SK-N-SH treated with all-trans-retinoic acid at 6 μM for 48 hours (cell line): ENCODE measurements around the gene PDE8A.

Experiments
- ATAC-seq: fragments of 200-7000 bp; cut with Tn5 transposase; 3 replicates; pipeline ENCODE4 v1.9.1; 2020; ENCODE audit warnings: mild to moderate bottlenecking, moderate library complexity
- ARNTL ChIP-seq: fragments of 450-650 bp; formaldehyde crosslinking; IDR thresholded peaks from 2 replicates; pipeline ENCODE4 v1.5.0; 2020; ENCODE audit warnings: low read depth, mild to moderate bottlenecking, moderate library complexity, borderline replicate concordance
- BACH2 ChIP-seq: fragments of 250-450 bp; sonication (Bioruptor Pico); IDR thresholded peaks from 2 replicates; pipeline ENCODE4 v1.9.0; 2021; ENCODE audit warnings: mild to moderate bottlenecking, borderline replicate concordance
- CSDC2 ChIP-seq: fragments of 250-450 bp; sonication (Bioruptor Pico); IDR thresholded peaks from 2 replicates; pipeline ENCODE4 v1.5.0; 2020; ENCODE audit warnings: mild to moderate bottlenecking, moderate library complexity
- ESRRG ChIP-seq: fragments of 250-450 bp; sonication (Bioruptor Pico); IDR thresholded peaks from 2 replicates; pipeline ENCODE4 v1.6.1; 2021; ENCODE audit warnings: mild to moderate bottlenecking
- GLIS3 ChIP-seq: fragments of 250-450 bp; sonication (Bioruptor Pico); IDR thresholded peaks from 2 replicates; pipeline ENCODE4 v1.5.0; 2020; ENCODE audit warnings: mild to moderate bottlenecking, moderate library complexity
- ISL1 ChIP-seq: fragments of 250-450 bp; sonication (Bioruptor Pico); IDR thresholded peaks from 2 replicates; pipeline ENCODE4 v2.1.2; 2022; ENCODE audit warnings: mild to moderate bottlenecking, moderate library complexity
- PPARA ChIP-seq: fragments of 250-450 bp; sonication (Bioruptor Pico); IDR thresholded peaks from 2 replicates; pipeline ENCODE4 v1.5.0; 2020; ENCODE audit warnings: mild to moderate bottlenecking, borderline replicate concordance
- RARB ChIP-seq: fragments of 250-450 bp; sonication (Bioruptor Pico); IDR thresholded peaks from 2 replicates; pipeline ENCODE4 v1.8.0; 2021; ENCODE audit warnings: mild to moderate bottlenecking, moderate library complexity
- SNAI2 ChIP-seq: fragments of 250-450 bp; sonication (Bioruptor Pico); IDR thresholded peaks from 2 replicates; pipeline ENCODE4 v1.5.0; 2020; ENCODE audit warnings: mild to moderate bottlenecking, moderate library complexity
- TOX ChIP-seq: fragments of 250-450 bp; sonication (Bioruptor Pico); IDR thresholded peaks from 2 replicates; pipeline ENCODE4 v1.8.0; 2021; ENCODE audit warnings: mild to moderate bottlenecking, moderate library complexity, borderline replicate concordance
- ZC3H10 ChIP-seq: fragments of 250-450 bp; sonication (Bioruptor Pico); IDR thresholded peaks from 2 replicates; pipeline ENCODE4 v1.5.1; 2021; ENCODE audit warnings: mild to moderate bottlenecking, moderate library complexity
- ZFP3 ChIP-seq: fragments of 250-450 bp; sonication (Bioruptor Pico); IDR thresholded peaks from 2 replicates; pipeline ENCODE4 v1.5.0; 2020; ENCODE audit warnings: mild to moderate bottlenecking, moderate library complexity
- ZFP30 ChIP-seq: fragments of 450-650 bp; formaldehyde crosslinking; IDR thresholded peaks from 2 replicates; pipeline ENCODE4 v1.5.0; 2022; ENCODE audit warnings: mild to moderate bottlenecking, moderate library complexity
- ZNF565 ChIP-seq: fragments of 450-650 bp; formaldehyde crosslinking; conservative IDR thresholded peaks from 2 replicates; pipeline ENCODE4 v1.5.0; 2020; ENCODE audit warnings: low read depth, mild to moderate bottlenecking, moderate library complexity
- ZNF70 ChIP-seq: fragments of 450-650 bp; formaldehyde crosslinking; IDR thresholded peaks from 2 replicates; pipeline ENCODE4 v1.5.0; 2020; ENCODE audit warnings: mild to moderate bottlenecking, moderate library complexity
- ZNF8 ChIP-seq: fragments of 450-650 bp; formaldehyde crosslinking; IDR thresholded peaks from 2 replicates; pipeline ENCODE4 v1.5.0; 2020; ENCODE audit warnings: mild to moderate bottlenecking, moderate library complexity
- TF ChIP-seq, protein P1 (sequence below): fragments of 250-450 bp; sonication (Bioruptor Pico); IDR thresholded peaks from 2 replicates; pipeline ENCODE4 v1.5.1; 2020; ENCODE audit warnings: low read depth, mild to moderate bottlenecking, moderate library complexity
- TF ChIP-seq, protein P2 (sequence below): fragments of 250-450 bp; sonication (Bioruptor Pico); IDR thresholded peaks from 2 replicates; pipeline ENCODE4 v1.5.0; 2020; ENCODE audit warnings: mild to moderate bottlenecking, moderate library complexity
- TF ChIP-seq, protein P3 (sequence below): fragments of 250-450 bp; sonication (Bioruptor Pico); IDR thresholded peaks from 2 replicates; pipeline ENCODE4 v1.5.1; 2021; ENCODE audit warnings: mild to moderate bottlenecking, moderate library complexity
- TF ChIP-seq, protein P4 (sequence below): fragments of 250-450 bp; sonication (Bioruptor Pico); IDR thresholded peaks from 2 replicates; pipeline ENCODE4 v1.8.0; 2021; ENCODE audit warnings: low read depth, mild to moderate bottlenecking, moderate library complexity, borderline replicate concordance
- TF ChIP-seq, protein P5 (sequence below): fragments of 250-450 bp; sonication (Bioruptor Pico); IDR thresholded peaks from 2 replicates; pipeline ENCODE4 v1.8.0; 2020; ENCODE audit warnings: mild to moderate bottlenecking, moderate library complexity, borderline replicate concordance

The PDE8A gene

DNA sequence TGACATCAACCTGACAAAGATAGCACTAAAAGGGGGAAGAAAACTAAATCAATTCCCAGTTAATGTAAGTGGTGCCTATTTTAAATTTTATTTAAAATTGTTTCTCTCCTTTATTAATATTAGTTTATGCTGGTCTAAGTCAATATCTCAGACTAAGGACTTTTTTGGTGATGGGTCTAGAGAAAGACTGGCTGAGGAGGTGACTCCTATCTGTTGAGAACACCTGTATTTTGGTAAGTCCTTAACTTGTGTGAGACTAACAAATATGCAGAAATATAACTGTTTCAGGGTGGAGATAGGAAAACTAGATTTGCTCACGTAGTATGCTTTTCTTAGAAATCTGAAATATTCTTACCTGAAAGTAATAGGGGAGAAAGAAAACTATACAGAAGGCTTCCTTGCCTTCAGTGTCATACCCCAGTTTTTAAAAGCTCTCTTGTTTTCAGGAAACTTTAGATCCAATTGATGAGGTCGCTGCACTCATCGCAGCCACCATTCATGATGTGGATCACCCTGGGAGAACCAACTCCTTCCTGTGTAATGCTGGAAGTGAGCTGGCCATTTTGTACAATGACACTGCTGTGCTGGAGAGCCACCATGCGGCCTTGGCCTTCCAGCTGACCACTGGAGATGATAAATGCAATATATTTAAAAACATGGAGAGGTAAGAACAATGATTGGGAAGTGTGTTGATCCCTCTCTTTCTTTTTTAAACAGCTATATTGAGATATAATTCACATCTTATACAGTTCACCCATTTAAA, 138.9 kb downstream of the PDE8A start:
- TF ChIP-seq, protein P1, sequence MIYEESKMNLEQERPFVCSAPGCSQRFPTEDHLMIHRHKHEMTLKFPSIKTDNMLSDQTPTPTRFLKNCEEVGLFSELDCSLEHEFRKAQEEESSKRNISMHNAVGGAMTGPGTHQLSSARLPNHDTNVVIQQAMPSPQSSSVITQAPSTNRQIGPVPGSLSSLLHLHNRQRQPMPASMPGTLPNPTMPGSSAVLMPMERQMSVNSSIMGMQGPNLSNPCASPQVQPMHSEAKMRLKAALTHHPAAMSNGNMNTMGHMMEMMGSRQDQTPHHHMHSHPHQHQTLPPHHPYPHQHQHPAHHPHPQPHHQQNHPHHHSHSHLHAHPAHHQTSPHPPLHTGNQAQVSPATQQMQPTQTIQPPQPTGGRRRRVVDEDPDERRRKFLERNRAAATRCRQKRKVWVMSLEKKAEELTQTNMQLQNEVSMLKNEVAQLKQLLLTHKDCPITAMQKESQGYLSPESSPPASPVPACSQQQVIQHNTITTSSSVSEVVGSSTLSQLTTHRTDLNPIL (CRISPR knock-in tag): no peak
- TF ChIP-seq ZNF565 (CRISPR knock-in tag) (no peak), TOX (CRISPR knock-in tag) (no peak), RARB (CRISPR knock-in tag) (no peak), ZFP30 (CRISPR knock-in tag) (no peak), ZFP3 (no peak), CSDC2 (CRISPR knock-in tag) (no peak), SNAI2 (CRISPR knock-in tag) (no peak), ZNF8 (CRISPR knock-in tag) (no peak), ZC3H10 (CRISPR knock-in tag) (no peak), ESRRG (no peak), PPARA (CRISPR knock-in tag) (no peak), ARNTL (CRISPR knock-in tag) (no peak), ISL1 (no peak)
- TF ChIP-seq, protein P2, sequence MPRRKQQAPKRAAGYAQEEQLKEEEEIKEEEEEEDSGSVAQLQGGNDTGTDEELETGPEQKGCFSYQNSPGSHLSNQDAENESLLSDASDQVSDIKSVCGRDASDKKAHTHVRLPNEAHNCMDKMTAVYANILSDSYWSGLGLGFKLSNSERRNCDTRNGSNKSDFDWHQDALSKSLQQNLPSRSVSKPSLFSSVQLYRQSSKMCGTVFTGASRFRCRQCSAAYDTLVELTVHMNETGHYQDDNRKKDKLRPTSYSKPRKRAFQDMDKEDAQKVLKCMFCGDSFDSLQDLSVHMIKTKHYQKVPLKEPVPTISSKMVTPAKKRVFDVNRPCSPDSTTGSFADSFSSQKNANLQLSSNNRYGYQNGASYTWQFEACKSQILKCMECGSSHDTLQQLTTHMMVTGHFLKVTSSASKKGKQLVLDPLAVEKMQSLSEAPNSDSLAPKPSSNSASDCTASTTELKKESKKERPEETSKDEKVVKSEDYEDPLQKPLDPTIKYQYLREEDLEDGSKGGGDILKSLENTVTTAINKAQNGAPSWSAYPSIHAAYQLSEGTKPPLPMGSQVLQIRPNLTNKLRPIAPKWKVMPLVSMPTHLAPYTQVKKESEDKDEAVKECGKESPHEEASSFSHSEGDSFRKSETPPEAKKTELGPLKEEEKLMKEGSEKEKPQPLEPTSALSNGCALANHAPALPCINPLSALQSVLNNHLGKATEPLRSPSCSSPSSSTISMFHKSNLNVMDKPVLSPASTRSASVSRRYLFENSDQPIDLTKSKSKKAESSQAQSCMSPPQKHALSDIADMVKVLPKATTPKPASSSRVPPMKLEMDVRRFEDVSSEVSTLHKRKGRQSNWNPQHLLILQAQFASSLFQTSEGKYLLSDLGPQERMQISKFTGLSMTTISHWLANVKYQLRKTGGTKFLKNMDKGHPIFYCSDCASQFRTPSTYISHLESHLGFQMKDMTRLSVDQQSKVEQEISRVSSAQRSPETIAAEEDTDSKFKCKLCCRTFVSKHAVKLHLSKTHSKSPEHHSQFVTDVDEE: no peak
- TF ChIP-seq, protein P3, sequence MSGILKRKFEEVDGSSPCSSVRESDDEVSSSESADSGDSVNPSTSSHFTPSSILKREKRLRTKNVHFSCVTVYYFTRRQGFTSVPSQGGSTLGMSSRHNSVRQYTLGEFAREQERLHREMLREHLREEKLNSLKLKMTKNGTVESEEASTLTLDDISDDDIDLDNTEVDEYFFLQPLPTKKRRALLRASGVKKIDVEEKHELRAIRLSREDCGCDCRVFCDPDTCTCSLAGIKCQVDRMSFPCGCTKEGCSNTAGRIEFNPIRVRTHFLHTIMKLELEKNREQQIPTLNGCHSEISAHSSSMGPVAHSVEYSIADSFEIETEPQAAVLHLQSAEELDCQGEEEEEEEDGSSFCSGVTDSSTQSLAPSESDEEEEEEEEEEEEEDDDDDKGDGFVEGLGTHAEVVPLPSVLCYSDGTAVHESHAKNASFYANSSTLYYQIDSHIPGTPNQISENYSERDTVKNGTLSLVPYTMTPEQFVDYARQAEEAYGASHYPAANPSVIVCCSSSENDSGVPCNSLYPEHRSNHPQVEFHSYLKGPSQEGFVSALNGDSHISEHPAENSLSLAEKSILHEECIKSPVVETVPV (CRISPR knock-in tag): no peak
- ATAC-seq: no peak

DNA sequence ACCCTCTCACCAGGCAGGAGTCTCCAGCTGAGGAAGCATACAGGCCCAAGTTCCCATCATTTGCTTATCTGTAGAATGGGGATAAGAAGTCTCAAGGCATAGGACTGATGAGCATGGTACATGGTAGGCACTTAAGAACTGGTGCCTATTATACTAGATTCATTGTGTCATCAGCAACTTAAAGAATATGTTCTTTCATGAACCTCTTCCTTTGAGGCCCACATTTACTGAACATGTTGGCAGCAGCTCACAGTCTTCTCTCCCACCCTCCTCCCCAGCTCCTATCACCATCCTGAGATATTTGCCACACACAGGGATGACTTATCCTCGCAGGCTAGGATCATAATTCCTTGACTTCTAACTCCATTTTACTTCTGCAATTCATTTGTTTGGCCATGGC, 142.5 kb downstream of the PDE8A start:
- ATAC-seq: no peak
- TF ChIP-seq, protein P4, sequence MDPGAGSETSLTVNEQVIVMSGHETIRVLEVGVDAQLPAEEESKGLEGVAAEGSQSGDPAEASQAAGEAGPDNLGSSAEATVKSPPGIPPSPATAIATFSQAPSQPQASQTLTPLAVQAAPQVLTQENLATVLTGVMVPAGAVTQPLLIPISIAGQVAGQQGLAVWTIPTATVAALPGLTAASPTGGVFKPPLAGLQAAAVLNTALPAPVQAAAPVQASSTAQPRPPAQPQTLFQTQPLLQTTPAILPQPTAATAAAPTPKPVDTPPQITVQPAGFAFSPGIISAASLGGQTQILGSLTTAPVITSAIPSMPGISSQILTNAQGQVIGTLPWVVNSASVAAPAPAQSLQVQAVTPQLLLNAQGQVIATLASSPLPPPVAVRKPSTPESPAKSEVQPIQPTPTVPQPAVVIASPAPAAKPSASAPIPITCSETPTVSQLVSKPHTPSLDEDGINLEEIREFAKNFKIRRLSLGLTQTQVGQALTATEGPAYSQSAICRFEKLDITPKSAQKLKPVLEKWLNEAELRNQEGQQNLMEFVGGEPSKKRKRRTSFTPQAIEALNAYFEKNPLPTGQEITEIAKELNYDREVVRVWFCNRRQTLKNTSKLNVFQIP: no peak
- TF ChIP-seq ZNF565 (CRISPR knock-in tag): no peak
- no peak for TF ChIP-seq PPARA (CRISPR knock-in tag)
- TF ChIP-seq ZNF8 (CRISPR knock-in tag): no peak
- no peak for TF ChIP-seq RARB (CRISPR knock-in tag)
- no peak for TF ChIP-seq ESRRG
- no peak for TF ChIP-seq ZFP30 (CRISPR knock-in tag)
- TF ChIP-seq GLIS3: no peak
- TF ChIP-seq, protein P2: no peak

DNA sequence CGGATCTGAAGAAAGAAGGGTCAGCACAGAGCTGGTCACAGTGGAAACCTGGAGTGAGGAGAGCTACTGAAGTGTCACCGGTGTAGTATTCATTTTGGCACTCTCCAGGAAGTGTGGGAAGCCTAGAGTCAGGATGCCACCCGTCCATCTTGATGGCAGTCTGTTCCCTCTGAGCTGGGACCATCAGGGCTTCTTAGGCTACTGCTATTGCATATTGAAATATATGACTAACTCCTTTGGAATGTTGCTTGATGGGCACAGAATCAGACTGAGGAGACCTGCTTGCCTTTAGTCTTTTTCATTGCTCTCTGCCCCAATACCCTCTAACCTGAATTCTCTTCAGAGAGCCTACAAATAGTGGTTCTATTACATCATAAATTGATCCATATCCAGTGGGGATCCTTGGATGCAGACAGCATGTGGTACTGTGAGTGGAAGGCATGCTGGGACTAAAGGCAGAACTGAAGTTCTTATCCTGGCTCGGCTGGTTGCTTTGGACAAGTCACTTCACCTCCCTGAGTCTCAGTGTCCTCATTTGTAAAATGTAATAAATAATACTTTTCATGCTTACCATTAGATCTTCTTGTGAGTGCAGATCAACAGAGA, 143.5 kb downstream of the PDE8A start:
- peak; percentile 78 for ATAC-seq
- no peak for TF ChIP-seq GLIS3
- TF ChIP-seq, protein P2: no peak
- TF ChIP-seq ESRRG: no peak
- TF ChIP-seq, protein P5, sequence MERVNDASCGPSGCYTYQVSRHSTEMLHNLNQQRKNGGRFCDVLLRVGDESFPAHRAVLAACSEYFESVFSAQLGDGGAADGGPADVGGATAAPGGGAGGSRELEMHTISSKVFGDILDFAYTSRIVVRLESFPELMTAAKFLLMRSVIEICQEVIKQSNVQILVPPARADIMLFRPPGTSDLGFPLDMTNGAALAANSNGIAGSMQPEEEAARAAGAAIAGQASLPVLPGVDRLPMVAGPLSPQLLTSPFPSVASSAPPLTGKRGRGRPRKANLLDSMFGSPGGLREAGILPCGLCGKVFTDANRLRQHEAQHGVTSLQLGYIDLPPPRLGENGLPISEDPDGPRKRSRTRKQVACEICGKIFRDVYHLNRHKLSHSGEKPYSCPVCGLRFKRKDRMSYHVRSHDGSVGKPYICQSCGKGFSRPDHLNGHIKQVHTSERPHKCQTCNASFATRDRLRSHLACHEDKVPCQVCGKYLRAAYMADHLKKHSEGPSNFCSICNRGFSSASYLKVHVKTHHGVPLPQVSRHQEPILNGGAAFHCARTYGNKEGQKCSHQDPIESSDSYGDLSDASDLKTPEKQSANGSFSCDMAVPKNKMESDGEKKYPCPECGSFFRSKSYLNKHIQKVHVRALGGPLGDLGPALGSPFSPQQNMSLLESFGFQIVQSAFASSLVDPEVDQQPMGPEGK (CRISPR knock-in tag): no peak
- TF ChIP-seq ZFP3: no peak
- no peak for TF ChIP-seq ZNF70
- no peak for TF ChIP-seq SNAI2 (CRISPR knock-in tag)
- TF ChIP-seq RARB (CRISPR knock-in tag): no peak
- TF ChIP-seq PPARA (CRISPR knock-in tag): no peak
- no peak for TF ChIP-seq ZC3H10 (CRISPR knock-in tag)
- TF ChIP-seq BACH2 (CRISPR knock-in tag): no peak
- TF ChIP-seq ISL1: no peak
